Measurements from ENCODE around the gene DENND6B. TPM values are rescaled to one million over a fixed set of nuclear protein-coding genes. Genes with fewer than 3 reads are reported as not detected.

DENND6B gene
- total RNA-seq = 0.68 and 2.3 TPM in 2 replicates

GRCh38 chr22:50326956-50327710 is at the start of gene DENND6B:
Gene DENND6B (minus strand): TSS chr22:50327012. CDS start chr22:50326988, 24 bp downstream.

GRCh38 chr22:50342651-50343540 is 16.1 kb upstream of the DENND6B start, which contains the start of gene PPP6R2:
Gene PPP6R2 (plus strand): TSS chr22:50343327. CDS start chr22:50393909, 50,582 bp downstream.

GRCh38 chr22:50306753-50307749 is 19.8 kb downstream of the DENND6B start, which contains the start of gene PLXNB2:
Gene PLXNB2 (minus strand): TSS chr22:50307646. CDS start chr22:50290584, 17,062 bp downstream.

GRCh38 chr22:50269970-50270665 is 56.7 kb downstream of the DENND6B start, which contains the start of gene MAPK11:
Gene MAPK11 (minus strand): TSS chr22:50270380. CDS start chr22:50270292, 88 bp downstream.

GRCh38 chr22:50261615-50262459 is 65.0 kb downstream of the DENND6B start, which contains the start of gene MAPK12:
Gene MAPK12 (minus strand): TSS chr22:50261683. CDS start chr22:50261509, 174 bp downstream.

Other genes with a start within 250 kb of the DENND6B start
- 0.07 TPM in 1 of 2 replicates, not detected in the other for gene MLC1, start 241.6 kb downstream of the DENND6B start, total RNA-seq
- gene MOV10L1, start 237.0 kb downstream of the DENND6B start, total RNA-seq = under 0.01 and 0.85 TPM in 2 replicates
- 0.68 and 1.4 TPM in 2 replicates for gene PANX2, start 156.3 kb downstream of the DENND6B start, total RNA-seq
- 40.7 and 52.0 TPM in 2 replicates for gene TRABD, start 141.1 kb downstream of the DENND6B start, total RNA-seq
- 20.8 and 22.6 TPM in 2 replicates for gene SELENOO, start 126.0 kb downstream of the DENND6B start, total RNA-seq
- 15.0 and 29.8 TPM in 2 replicates for gene TUBGCP6, start 82.0 kb downstream of the DENND6B start, total RNA-seq
- 9.2 and 23.9 TPM in 2 replicates for gene HDAC10, start 75.7 kb downstream of the DENND6B start, total RNA-seq
- 9.2 and 18.4 TPM in 2 replicates for gene MAPK12, start 65.3 kb downstream of the DENND6B start, total RNA-seq
- 2.7 and 9.5 TPM in 2 replicates for gene MAPK11, start 56.6 kb downstream of the DENND6B start, total RNA-seq
- 96.0 and 396 TPM in 2 replicates for gene PLXNB2, start 19.4 kb downstream of the DENND6B start, total RNA-seq
- 43.1 and 67.0 TPM in 2 replicates for gene PPP6R2, start 16.3 kb upstream of the DENND6B start, total RNA-seq
- 116 and 181 TPM in 2 replicates for gene SBF1, start 148.0 kb upstream of the DENND6B start, total RNA-seq
- 6.2 and 23.1 TPM in 2 replicates for gene ADM2, start 154.5 kb upstream of the DENND6B start, total RNA-seq
- gene MIOX, start 159.8 kb upstream of the DENND6B start, total RNA-seq = 0.14 TPM in 1 of 2 replicates, not detected in the other
- gene LMF2, start 180.7 kb upstream of the DENND6B start, total RNA-seq = 11.6 and 37.9 TPM in 2 replicates
- gene NCAPH2, start 181.2 kb upstream of the DENND6B start, total RNA-seq = 18.4 and 27.0 TPM in 2 replicates
- gene SCO2, start 198.6 kb upstream of the DENND6B start, total RNA-seq = 2.1 and 3.8 TPM in 2 replicates
- gene TYMP, start 203.0 kb upstream of the DENND6B start, total RNA-seq = 113 and 148 TPM in 2 replicates
- 1.0 and 3.9 TPM in 2 replicates for gene KLHDC7B, start 218.9 kb upstream of the DENND6B start, total RNA-seq
- gene SYCE3, start 235.9 kb upstream of the DENND6B start, total RNA-seq = 0.28 TPM in 1 of 2 replicates, not detected in the other

All from nasal cavity respiratory epithelium epithelial cell of viscerocranial mucosa (primary cell).